Measurements from ENCODE around the gene KIFAP3.
"Not testable (repeated sequence)": the region's sequence is repeated elsewhere in the genome, so short reads cannot be mapped to it uniquely, and the experiment has no call there.

KIFAP3 gene

DNA sequence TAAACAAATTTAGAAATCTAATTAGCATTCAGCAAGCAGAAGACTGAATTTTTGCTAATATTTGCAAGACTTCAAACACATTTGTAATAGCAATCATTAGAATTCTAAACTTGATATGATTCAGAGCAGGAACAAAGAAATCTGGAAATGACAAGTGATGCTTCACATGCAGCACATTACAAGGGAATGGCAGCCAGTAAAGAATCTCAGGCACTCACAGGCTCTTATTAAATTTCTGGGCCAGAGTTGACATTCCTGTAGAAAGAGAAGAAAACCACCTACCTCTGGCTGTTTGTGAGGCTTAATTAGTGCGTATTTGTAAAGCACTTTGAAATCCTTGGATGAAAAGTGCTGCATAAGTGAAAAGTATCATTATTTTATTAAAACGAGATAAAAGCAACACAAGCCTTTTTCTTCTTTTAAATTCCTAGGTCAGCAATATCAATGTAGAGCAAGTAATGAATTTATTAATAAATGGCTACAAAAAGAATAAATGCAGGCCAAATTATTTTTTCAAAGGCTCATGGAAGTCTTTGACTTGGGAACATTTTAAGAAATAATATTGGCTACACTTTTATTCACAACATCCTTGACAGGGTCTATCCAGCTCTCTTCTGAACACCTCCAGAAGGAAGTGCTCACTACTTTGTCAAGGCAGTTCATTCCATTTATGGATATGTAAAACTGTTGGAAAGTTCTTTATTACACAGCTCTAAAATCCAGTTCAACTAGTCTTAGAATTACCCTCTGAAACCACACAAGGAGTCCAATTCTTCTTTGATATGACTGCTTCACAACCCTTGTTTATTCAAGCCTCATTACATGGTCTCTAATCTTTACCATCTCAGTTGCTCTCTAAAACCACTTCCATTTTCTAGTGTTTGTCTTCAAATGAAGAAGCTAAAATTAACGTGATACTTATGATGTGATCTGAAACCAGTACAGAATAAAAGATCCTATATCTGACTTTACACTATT lies 148.7 kb downstream of the KIFAP3 start:
- in situ Hi-C loops (cut with HindIII; ENCODE audit: low sequenced_read_pairs), result no loop called here

DNA sequence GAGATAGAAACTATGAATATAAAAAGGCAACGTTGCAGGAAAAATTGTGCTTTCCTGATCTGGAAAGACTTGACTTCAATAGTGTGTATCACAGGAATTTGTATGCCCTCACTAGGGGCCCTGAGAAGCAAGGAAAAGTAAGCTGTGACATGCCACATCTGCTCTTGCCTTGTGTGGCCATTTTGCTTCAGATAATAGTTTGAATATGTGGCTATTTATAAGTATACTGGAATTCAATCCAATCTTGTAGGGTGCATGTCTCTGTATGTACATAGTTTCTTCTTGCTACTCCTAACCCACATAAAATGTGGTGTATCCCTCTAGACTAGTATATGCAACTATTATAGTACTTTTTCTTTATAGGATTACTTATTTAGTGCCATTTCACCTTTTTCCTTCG lies 149.7 kb downstream of the KIFAP3 start:
- in situ Hi-C loops (cut with HindIII; ENCODE audit: low sequenced_read_pairs), result no loop called here

DNA sequence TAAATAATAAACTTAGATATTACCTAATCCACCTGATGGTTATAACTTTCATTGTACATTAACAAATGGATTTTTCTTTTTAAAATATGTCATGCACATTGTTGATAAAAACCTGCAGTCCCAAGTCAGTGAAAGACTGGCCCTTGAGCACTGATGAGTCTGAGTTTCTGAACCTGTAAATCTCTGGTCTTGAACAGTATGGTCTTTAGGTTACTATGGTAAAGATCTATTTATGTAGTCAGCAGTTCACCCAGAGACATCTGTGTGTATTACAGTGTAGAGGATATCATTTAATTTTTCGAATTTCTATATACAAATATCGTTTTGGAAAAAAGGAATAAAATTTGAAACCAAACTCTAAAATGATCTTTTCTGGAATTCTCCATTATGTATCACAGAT lies 150.4 kb downstream of the KIFAP3 start:
- in situ Hi-C loops (cut with HindIII; ENCODE audit: low sequenced_read_pairs), result no loop called here

DNA sequence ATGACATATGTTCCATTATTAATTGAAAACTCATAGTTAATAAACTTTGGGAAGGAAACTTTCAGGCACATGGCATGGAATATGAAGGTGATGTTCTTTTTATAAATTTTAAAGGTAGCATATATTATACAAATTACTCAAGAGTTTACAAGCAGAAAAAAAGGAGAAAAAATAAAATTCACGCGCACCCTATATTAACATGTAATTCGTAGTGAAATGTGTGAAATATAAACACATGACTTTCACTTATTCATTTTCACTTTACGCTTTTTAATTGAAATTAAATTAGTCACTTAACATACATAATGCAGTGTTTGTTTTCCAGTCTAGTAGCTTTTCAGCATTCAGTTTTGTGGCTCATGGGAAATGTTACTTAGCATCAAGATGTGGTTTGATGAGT lies 153.4 kb downstream of the KIFAP3 start:
- in situ Hi-C loops (cut with HindIII; ENCODE audit: low sequenced_read_pairs), result no loop called here

DNA sequence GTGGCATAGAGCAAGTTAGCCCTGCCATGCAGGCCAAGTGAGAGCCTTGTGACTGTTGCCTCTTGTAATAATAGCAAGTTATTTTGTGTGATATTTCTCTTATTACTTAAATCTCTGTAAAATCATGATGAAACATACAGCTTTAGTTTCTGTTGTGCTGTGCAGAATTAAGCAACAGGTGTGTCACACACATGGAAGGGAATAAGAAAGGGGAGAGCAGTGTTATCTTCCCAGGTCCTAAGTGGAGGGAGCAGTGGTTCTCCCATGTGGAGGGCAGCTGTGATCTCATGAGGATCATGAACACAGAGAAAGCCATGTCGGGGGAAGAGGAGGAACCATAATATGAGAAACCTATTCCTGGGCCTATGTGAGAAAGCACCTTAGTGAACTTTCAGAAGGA lies 155.6 kb downstream of the KIFAP3 start:
- in situ Hi-C loops (cut with HindIII; ENCODE audit: low sequenced_read_pairs), result no loop called here

DNA sequence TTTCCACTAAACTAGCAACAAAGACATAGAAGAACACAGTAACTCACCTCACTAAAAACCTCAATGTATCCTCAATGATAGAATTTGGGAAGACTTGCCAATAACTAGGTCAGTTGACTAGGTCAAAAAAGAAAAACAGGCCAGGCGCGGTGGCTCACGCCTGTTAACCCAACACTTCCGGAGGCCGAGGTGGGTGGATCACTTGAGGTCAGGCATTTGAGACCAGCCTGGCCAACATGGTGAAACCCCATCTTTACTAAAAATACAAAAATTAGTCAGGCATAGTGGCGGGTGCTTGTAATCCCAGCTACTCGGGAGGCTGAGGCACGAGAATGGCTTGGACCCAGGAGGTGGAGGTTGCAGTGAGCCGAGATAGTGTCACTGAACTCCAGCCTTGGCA lies 156.3 kb downstream of the KIFAP3 start:
- in situ Hi-C loops (cut with HindIII; ENCODE audit: low sequenced_read_pairs), result not testable (repeated sequence)

DNA sequence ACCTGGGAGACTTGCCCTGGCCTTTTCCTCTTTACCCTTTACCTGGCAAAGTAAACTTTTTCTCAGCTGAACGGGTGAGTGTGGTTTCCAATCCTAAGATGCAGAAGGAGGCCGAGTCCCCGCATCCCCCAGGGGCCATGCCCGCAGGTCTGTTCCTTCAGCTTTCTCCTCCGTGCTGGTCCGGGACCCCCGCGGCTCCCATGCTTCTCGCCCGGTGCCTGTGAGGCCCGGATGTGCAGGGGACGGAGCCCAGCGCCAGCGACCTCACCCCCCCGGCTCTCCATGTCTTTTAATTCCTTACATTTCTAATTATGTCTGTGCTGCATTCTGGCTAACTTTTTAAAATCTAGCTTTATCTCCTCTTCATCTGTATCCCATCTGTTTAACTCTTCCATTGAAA lies 159.3 kb downstream of the KIFAP3 start:
- in situ Hi-C loops (cut with HindIII; ENCODE audit: low sequenced_read_pairs), result no loop called here

DNA sequence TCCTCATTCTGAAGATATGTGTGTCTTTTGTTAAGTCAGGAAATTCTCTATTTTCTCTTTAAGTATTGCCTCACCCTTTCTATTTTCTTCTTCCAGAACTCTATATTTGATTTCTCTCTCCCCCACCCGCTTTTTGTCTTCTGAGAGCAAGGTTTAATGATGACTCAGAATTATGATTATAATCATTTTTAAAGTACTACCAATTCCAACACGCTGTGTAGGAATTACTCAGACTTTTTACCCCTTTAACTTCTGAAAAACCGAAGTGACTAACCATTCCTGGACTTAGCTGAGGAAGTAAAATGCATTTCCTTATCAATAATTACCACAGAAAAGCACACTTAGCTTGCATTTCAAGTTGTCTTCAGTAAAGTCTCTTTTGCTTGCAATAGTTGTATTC lies 160.0 kb downstream of the KIFAP3 start:
- in situ Hi-C loops (cut with HindIII; ENCODE audit: low sequenced_read_pairs), result no loop called here

DNA sequence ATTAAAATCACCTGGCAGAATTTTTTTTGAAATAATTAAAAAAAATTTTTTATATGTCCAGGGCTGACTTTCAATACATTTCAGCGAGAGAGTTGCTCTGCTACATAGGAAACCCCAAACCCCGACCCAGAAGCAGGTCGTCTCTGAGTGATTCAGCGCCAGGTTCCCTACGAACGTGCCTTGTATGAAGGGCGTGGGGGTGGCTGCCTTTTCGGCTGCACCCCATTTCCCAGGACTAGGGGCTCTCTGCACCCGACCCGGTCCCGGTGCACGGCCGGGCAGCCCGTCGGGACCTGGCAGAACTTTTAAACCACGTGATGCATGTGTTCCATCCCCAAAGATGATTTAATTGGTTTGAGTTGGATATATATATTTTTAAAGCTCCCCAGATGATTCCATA lies 165.0 kb downstream of the KIFAP3 start:
- in situ Hi-C loops (cut with HindIII; ENCODE audit: low sequenced_read_pairs), result no loop called here

DNA sequence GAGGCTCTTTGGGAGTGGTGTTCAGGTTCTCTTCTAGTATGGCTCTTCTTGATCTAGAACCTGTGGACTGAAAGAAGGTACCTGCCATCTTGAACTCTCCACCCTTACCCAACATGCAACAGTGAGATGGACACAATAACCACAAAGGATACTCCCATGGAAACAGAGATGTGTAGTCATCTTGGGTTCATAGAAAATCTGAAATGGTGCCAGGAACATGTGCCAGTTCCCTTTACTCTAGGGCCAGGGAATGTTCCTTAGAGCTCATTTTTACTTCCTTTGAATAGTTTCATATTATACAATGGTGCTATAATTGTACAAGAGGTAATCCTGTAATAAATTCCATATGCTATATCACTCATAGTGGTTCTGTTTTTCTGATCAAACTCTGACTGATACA lies 167.6 kb downstream of the KIFAP3 start:
- in situ Hi-C loops (cut with HindIII; ENCODE audit: low sequenced_read_pairs), result no loop called here

DNA sequence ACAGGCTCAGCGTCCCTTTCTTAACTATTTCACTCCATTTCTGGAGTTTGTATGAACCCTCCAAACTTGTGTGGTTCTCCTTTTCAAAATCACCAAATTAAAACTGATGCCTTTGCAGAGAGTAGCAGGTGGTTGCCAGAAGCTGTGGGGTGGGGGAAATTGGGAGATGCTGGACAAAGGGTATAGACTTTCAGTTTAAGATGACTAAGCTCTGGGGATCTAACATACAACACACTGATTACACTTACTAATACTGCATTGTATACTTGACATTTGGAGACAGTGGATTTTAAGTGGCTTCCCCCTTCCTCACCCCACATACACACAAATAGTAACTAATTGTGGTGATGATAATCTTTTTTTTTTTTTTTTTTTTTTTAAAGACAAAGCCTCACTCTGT lies 169.7 kb downstream of the KIFAP3 start:
- in situ Hi-C loops (cut with HindIII; ENCODE audit: low sequenced_read_pairs), result no loop called here

DNA sequence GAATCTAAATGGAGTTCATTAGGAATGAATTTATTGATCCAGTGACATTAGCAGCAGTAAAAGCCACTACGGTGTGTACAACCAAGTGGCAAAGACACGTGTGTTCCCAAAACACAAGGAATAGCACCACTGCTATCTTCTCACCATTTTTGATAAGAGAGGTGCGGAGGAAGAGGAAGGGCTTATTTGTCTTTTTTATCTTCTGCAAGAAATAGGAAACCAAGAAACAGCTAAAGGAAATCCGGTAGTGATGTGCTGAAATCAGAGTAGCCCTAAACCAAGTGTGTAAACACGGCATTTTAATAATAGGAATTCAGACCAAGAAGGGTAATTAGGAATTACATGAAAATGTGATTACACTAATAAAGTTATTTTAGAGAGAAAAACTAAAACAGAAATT lies 171.7 kb downstream of the KIFAP3 start:
- in situ Hi-C loops (cut with HindIII; ENCODE audit: low sequenced_read_pairs), result no loop called here

DNA sequence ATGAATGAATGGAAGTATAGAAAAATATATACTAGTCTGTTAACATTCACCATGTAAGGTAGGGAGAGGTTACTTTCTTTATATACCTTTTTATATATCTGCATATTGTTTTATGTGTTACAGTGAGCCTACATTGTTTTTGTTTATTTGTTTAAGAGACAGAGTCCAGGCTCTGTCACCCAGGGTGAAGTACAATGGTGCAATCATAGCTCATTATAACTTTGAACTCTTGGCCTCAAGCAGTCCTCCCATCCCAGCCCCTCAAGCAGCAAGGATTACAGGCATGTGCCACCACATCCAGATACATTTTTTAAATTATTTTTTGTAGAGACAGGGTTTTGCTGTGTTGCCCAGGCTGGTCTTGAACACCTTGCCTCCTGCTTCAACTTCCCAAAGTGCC lies 173.4 kb downstream of the KIFAP3 start:
- in situ Hi-C loops (cut with HindIII; ENCODE audit: low sequenced_read_pairs), result no loop called here

DNA sequence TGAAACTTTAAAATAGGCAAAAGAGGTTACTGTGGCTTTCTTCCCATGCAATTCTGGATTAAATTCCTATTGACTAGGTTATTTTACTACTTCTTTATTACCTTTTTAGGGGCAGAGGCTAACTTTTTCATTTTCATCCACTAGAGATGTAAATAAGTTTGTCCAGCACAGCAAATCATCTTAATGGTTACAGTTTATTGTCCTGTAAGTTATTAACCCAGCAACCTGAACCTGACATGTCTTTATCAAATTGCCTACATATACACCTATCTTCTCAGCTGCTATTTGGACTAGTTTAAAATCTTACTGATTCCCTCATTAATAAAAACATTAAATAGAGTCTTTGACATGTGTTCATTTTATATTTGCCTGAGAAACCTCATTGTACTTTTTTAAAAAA lies 173.9 kb downstream of the KIFAP3 start:
- in situ Hi-C loops (cut with HindIII; ENCODE audit: low sequenced_read_pairs), result no loop called here

DNA sequence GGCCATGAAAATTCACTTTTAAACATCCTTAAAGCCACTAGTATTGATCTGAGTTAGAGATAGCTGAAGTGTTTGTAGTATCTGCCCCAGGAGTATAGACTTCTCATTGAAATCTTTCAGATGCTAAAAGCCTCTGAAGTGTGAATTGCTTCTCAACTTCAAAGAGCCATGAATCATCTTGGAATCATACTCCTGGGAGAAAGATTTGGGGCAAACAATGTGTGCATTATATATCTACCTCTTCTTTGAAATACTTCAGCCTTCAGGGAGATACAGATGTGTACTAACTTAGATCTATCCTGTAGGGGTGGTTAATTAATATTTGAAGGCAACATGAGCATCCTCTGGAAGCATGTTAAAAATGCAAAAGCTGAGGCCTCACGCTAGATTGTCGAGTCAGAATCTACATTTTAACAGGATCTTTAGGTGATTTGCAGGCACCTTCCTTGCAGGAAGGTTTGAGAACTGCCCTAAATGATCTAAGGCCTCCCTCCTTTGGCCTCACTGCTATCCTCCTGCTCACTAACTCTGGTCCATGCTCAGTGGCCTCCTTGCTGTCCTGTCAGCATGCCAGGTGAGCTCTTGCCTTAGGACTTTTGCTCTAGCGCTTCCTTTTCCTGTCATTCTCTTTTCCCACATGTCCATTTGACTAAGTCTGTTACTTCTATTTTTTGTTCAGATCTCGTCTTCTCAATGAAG lies 174.8 kb downstream of the KIFAP3 start:
- in situ Hi-C loops (cut with HindIII; ENCODE audit: low sequenced_read_pairs), result no loop called here

DNA sequence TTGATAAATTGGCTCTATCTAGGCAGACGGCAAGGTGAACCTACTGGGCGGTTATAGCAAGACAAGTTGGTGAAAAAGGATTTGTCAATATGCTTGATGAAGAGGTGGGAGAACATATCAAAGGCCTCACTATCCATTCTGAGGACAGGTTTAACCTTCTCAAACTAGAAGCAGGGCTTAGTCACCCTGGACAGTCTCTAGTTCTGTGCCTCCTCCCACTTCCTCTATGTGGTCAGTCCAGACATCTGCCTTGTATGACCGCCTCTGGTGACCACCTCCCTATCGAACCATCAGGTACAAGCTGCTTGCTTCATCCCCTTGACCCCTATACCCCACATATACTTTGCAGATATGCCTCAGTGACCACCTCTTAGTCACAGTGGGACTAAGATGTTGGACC lies 178.5 kb downstream of the KIFAP3 start:
- in situ Hi-C loops (cut with HindIII; ENCODE audit: low sequenced_read_pairs), result no loop called here

DNA sequence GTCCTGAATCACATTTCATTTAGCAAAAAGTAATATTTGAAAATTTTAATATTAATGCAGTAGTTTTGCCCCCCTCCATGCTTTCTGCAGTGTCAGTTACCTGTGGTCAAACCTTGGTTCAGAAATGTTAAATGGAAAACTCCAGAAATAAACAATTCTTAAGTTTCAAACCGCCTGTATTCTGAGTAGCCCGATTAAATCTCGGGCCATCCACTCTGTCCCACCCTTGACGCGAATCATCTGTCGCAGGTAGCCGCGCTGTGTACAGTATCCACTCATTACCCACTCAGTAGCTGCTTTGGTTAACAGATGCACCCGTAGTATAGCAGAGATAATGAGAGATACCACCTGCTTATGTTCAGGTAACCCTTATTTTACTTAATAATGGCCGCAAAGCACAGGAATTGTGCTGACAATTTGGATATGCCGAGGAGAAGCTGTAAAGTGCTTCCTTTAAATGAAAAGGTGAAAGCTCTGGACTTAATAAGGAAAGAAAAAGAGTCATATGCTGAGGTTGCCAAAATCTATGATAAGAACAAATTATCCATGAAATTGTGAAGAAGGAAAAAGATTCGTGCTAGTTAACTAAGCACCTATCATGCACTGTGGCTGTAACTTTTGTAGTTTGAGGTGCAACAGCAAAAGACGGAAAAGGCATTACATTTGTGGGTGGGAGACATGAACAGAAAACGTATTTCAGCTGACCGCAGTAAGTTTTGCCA lies 179.9 kb downstream of the KIFAP3 start:
- in situ Hi-C loops (cut with HindIII; ENCODE audit: low sequenced_read_pairs), result no loop called here

DNA sequence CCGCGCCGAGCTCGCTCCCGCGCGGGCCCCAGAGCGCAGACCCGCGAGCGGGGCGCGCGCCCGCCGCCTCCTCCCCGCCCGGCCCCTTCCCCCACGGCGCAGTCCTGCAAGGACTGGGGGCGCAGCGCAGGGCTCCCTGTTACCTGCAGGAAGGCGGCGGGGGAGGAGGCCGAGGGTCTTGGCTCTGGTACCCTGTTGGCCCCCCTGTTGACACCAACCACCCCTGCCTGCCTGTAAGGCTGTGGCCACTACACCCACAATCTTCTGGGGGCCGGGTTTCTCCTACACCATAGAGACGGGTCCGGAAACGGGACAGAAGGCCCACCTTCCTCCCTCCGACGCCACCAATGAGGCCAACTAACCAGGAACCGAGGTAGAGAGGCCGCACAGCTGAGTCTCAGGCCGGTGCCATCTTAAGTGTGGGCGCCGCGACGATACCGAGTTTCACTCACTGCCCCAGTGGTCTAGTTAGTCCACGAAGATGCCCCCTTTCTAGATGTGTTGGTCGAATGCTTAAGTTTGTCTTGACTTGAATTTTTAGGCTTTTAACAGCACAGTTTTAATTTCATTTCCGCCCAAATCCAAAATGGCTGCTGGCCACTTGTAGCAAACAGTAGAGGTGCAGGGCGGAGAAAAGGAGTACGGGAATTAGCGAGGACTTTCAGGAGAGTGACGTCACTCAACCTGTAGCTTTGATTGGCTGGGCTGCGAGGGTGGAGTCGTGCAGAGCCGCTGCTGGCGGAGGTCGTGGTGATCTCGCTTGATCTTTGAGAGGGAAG lies 180.7 kb downstream of the KIFAP3 start, which contains the start of gene SCYL3:
TSS of gene SCYL3 (minus strand) at position 252 of the 779 bp plus-strand sequence. CDS start 5,056 bp downstream, outside the sequence.
- in situ Hi-C loops (cut with HindIII; ENCODE audit: low sequenced_read_pairs), result no loop called here

DNA sequence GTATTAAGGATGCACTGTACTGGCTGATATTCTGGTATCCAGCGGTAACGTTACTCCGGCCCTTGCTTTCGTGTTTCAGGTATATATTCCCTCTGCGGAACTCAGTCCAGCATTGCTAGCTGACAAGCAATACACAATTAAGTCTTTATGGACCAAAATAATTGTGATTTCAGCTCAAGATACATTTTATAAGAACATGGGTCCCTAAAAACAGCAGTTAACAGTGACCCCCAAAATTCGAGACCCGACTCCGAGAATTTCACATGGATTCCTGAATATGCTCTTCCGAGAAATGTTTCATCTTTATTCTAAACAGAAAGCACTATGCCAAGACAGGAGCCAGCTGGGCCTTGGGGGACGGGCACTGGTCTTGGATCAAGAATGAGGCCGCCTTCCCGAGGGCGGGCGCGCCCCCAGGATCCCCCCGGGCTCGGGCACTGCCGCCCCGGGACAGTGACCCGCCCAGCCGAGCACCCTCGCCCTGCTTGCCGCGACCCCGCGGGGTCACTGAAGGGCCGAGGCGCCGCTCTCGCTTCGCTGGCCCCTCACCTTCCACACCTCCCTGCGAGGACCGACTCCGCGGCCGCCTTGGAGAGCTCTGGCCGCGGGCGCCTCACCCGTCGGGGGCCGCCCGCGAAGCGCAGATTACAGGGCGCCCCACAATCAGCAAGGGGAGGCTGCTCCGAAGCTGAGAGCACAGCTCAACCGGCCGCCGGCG lies 181.4 kb downstream of the KIFAP3 start:
- in situ Hi-C loops (cut with HindIII; ENCODE audit: low sequenced_read_pairs), result no loop called here

Measured in DLD1 (cell line).